Cardiac septum (tissue), 1 donor: ENCODE data around the gene FBXO33. TPM values are rescaled to one million over a fixed set of nuclear protein-coding genes. Genes with fewer than 3 reads are reported as not detected.
"Not testable (repeated sequence)": the region's sequence is repeated elsewhere in the genome, so short reads cannot be mapped to it uniquely, and the experiment has no call there.

ENCODE experiments used
- DNase-seq: peaks from one replicate; pipeline ENCODE4 v3.0.0-alpha.2; 2020; ENCODE audit warnings: low spot score
- intact Hi-C: fragments of 100-400 bp; cut with DNase I; formaldehyde crosslinking; loops from one replicate; pipeline ENCODE4 v1.14.0; 2022
- total RNA-seq: library from RNA; stranded (reverse); fragmentation: NEBNext Ultra II Directional; extraction: Animal tissue kit (Norgen Biotek cat#: 25700); gene quantifications from one replicate; pipeline ENCODE4 v1.2.1, GENCODE V29; 2021
- donor health status: DM: no; HTN: no; CAD: no.

FBXO33 gene
- total RNA-seq, 1 donor from 2014 or later, result 6.3 TPM

- no peak for DNase-seq
- intact Hi-C loops, result no loop called here
Observed at GRCh38 chr14:39382463-39382862, 49.8 kb downstream of the FBXO33 start.

- intact Hi-C loops, result no loop called here
- no peak for DNase-seq
Observed at GRCh38 chr14:39381366-39381765, 50.9 kb downstream of the FBXO33 start.

GRCh38 chr14:39376667-39377403, 55.4 kb downstream of the FBXO33 start:
- no peak for DNase-seq
- intact Hi-C loops, result no loop called here

GRCh38 chr14:39374851-39375250, 57.4 kb downstream of the FBXO33 start:
- intact Hi-C loops, result no loop called here
- DNase-seq, result no peak

GRCh38 chr14:39372656-39373055, 59.6 kb downstream of the FBXO33 start:
- DNase-seq, result no peak
- intact Hi-C loops, result no loop called here

- intact Hi-C loops, result no loop called here
Observed at GRCh38 chr14:39370415-39370814, 61.8 kb downstream of the FBXO33 start.

GRCh38 chr14:39369029-39369428, 63.2 kb downstream of the FBXO33 start:
- intact Hi-C loops, result loop anchor here (5.0 kb wide), 1 partner anchor 262 kb away; no protein-coding TSS in a partner anchor

More at GRCh38 chr14:39370415-39370814, 61.8 kb downstream of the FBXO33 start:
- DNase-seq, result no peak

GRCh38 chr14:39368261-39368959, 63.8 kb downstream of the FBXO33 start:
- no peak for DNase-seq

More at GRCh38 chr14:39369029-39369428, 63.2 kb downstream of the FBXO33 start:
- no peak for DNase-seq

GRCh38 chr14:39367387-39367751, 64.9 kb downstream of the FBXO33 start:
- DNase-seq, result no peak
- intact Hi-C loops, result loop anchor here (5.0 kb wide), 1 partner anchor 260 kb away; no protein-coding TSS in a partner anchor

More at GRCh38 chr14:39368261-39368959, 63.8 kb downstream of the FBXO33 start:
- intact Hi-C loops, result loop anchor here (5.0 kb wide), 1 partner anchor 261 kb away; no protein-coding TSS in a partner anchor

GRCh38 chr14:39366460-39367386, 65.5 kb downstream of the FBXO33 start:
- intact Hi-C loops, result loop anchor here (5.0 kb wide), 1 partner anchor 259 kb away; no protein-coding TSS in a partner anchor
- no peak for DNase-seq

GRCh38 chr14:39365354-39365753, 66.9 kb downstream of the FBXO33 start:
- intact Hi-C loops, result loop anchor here (5.0 kb wide), 1 partner anchor 258 kb away; no protein-coding TSS in a partner anchor

GRCh38 chr14:39364509-39364908, 67.7 kb downstream of the FBXO33 start:
- DNase-seq, result no peak
- intact Hi-C loops, result no loop called here

More at GRCh38 chr14:39365354-39365753, 66.9 kb downstream of the FBXO33 start:
- no peak for DNase-seq

GRCh38 chr14:39361556-39361955, 70.7 kb downstream of the FBXO33 start:
- DNase-seq, intact Hi-C loops: not testable (repeated sequence)

GRCh38 chr14:39360316-39360715, 71.9 kb downstream of the FBXO33 start:
- intact Hi-C loops, result no loop called here
- no peak for DNase-seq

GRCh38 chr14:39359069-39359468, 73.2 kb downstream of the FBXO33 start:
- DNase-seq, result not testable (repeated sequence)

GRCh38 chr14:39351708-39352107, 80.5 kb downstream of the FBXO33 start:
- intact Hi-C loops, result no loop called here
- DNase-seq, result no peak

More at GRCh38 chr14:39359069-39359468, 73.2 kb downstream of the FBXO33 start:
- intact Hi-C loops, result not testable (repeated sequence)

- DNase-seq, result no peak
- intact Hi-C loops, result no loop called here
Observed at GRCh38 chr14:39350866-39351265, 81.4 kb downstream of the FBXO33 start.
